Ascending aorta (tissue), 2 donors: ENCODE data around the gene GIGYF2. TPM values are rescaled to one million over a fixed set of nuclear protein-coding genes. Genes with fewer than 3 reads are reported as not detected.

ENCODE experiments used
- DNase-seq, 2 donors: peaks; one replicate each; pipeline ENCODE4 v3.0.0-alpha.2; 2019; ENCODE audit warnings: low spot score in 2 of 2
- H3K27ac ChIP-seq, 2 donors: fragments of 200-600 bp; sonication (generic); one replicate each; pipeline ENCODE4 v1.5.1; 2016 to 2017; ENCODE audit warnings: mild to moderate bottlenecking in 1 of 2
- H3K27me3 ChIP-seq: fragments of 200-600 bp; sonication (generic); one replicate; pipeline ENCODE4 v1.5.1; 2017
- H3K36me3 ChIP-seq, 2 donors: fragments of 200-600 bp; sonication (generic); one replicate each; pipeline ENCODE4 v1.5.1; 2016
- H3K4me1 ChIP-seq, 2 donors: fragments of 200-600 bp; sonication (generic); one replicate each; pipeline ENCODE4 v1.5.1; 2016 to 2017; ENCODE audit warnings: mild to moderate bottlenecking in 1 of 2
- H3K4me3 ChIP-seq, 2 donors: fragments of 200-600 bp; sonication (generic); one replicate each; pipeline ENCODE4 v1.5.1; 2016 to 2017; ENCODE audit warnings: mild to moderate bottlenecking in 1 of 2
- H3K9me3 ChIP-seq, 2 donors: fragments of 200-600 bp; sonication (generic); one replicate each; pipeline ENCODE4 v1.5.1; 2016
- intact Hi-C: fragments of 100-400 bp; cut with DNase I; formaldehyde crosslinking; loops from one replicate; pipeline ENCODE4 v1.15.1; 2023
- total RNA-seq: library from RNA; depleted of rRNA; stranded (reverse); fragments of >200 nt; gene quantifications from one replicate; pipeline ENCODE4 v1.1.0, GENCODE V29; 2016
- TF ChIP-seq, protein P1 (sequence below), 3 experiments: fragments of 200-600 bp in 2 of 3; fragments of 450-650 bp in 1 of 3; sonication (generic) in 2 of 3; IDR thresholded peaks; one replicate each; pipeline ENCODE4 v1.5.1; 2016 to 2019; ENCODE audit warnings: antibody characterized with exemption in 3 of 3, mild to moderate bottlenecking in 1 of 3, moderate library complexity in 1 of 3

The GIGYF2 gene
- total RNA-seq, 1 donor from 2014 or later: 27.5 TPM

DNA sequence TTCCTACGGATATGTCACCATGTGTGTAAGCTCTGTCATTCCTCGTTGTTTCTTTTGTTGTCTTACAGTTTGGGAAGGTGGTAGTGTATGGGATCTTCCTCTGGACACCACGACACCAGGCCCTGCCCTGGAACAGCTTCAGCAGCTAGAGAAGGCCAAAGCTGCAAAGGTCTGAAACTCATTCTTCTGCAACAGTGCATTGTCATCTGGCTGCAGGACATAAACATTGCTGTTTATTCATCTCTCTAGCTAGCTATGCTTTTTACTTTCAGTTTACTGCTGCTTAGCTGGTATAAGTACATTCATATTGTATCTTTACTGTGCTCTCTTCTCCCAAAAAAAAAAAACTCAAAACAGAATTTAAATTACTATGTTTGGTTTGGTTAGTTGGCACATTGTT, 118.4 kb downstream of the GIGYF2 start:
- no peak for DNase-seq
- no peaks in the 10 kb centered on the region for H3K27me3 ChIP-seq
- H3K9me3 ChIP-seq: no peaks in the 10 kb centered on the region
- no peak overlapping the region for H3K27ac ChIP-seq
- intact Hi-C loops: no loop called here
- H3K4me3 ChIP-seq: no peak overlapping the region
- H3K36me3 ChIP-seq: peaks cover 78 to 79% of the 10 kb centered on the region in 2 donors
- TF ChIP-seq, protein P1, sequence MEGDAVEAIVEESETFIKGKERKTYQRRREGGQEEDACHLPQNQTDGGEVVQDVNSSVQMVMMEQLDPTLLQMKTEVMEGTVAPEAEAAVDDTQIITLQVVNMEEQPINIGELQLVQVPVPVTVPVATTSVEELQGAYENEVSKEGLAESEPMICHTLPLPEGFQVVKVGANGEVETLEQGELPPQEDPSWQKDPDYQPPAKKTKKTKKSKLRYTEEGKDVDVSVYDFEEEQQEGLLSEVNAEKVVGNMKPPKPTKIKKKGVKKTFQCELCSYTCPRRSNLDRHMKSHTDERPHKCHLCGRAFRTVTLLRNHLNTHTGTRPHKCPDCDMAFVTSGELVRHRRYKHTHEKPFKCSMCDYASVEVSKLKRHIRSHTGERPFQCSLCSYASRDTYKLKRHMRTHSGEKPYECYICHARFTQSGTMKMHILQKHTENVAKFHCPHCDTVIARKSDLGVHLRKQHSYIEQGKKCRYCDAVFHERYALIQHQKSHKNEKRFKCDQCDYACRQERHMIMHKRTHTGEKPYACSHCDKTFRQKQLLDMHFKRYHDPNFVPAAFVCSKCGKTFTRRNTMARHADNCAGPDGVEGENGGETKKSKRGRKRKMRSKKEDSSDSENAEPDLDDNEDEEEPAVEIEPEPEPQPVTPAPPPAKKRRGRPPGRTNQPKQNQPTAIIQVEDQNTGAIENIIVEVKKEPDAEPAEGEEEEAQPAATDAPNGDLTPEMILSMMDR (IDR thresholded peaks at IDR 0.05): no peak
- H3K4me1 ChIP-seq: no peaks in the 10 kb centered on the region

DNA sequence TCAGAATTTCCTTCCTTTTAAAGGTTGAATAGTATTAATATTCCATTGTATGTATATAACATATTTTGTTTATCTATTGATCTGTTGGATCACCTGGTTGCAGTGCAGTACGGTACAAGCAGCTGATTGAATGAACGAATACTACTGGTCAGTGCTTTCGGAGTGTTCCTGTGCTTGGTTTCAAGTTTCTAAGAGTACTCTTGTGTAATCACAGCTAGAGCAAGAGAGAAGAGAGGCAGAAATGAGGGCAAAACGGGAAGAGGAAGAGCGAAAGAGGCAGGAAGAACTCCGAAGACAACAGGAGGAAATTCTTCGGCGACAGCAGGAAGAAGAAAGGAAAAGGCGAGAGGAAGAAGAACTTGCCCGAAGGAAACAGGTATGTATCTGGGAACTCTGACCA, 119.5 kb downstream of the GIGYF2 start:
- H3K4me3 ChIP-seq: no peak overlapping the region
- H3K4me1 ChIP-seq: no peaks in the 10 kb centered on the region
- no peak overlapping the region for H3K27ac ChIP-seq
- H3K36me3 ChIP-seq: peaks cover 76% of the 10 kb centered on the region in 2 donors
- TF ChIP-seq, protein P1 (IDR thresholded peaks at IDR 0.05): no peak
- intact Hi-C loops: no loop called here
- no peaks in the 10 kb centered on the region for H3K27me3 ChIP-seq
- H3K9me3 ChIP-seq: no peaks in the 10 kb centered on the region
- DNase-seq: no peak

DNA sequence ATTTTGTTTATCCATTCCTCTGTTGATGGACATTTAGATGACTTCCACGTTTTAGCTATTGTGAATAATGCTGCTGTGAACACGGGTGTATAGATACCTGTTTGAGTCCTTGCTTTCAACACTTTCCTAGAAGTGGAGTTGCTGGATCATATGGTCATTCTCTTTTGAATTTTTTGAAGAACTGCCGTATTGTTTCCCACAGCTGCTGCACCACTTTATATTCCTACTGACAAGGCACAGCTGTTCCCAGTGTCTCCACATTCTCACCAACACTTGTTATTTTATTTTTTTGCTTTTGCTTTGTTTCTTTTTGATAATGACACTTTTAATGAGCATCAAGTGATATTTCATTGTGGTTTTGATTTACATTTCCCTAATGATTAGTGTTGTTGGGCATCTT, 120.6 kb downstream of the GIGYF2 start:
- intact Hi-C loops: no loop called here
- DNase-seq: no peak
- Histone ChIP-seq H3K4me1 (no peaks in the 10 kb centered on the region), H3K27ac (no peak overlapping the region), H3K4me3 (no peak overlapping the region), H3K36me3 (peaks cover 65 to 77% of the 10 kb centered on the region in 2 donors), H3K9me3 (no peaks in the 10 kb centered on the region), H3K27me3 (no peaks in the 10 kb centered on the region)
- TF ChIP-seq, protein P1 (IDR thresholded peaks at IDR 0.05): no peak

DNA sequence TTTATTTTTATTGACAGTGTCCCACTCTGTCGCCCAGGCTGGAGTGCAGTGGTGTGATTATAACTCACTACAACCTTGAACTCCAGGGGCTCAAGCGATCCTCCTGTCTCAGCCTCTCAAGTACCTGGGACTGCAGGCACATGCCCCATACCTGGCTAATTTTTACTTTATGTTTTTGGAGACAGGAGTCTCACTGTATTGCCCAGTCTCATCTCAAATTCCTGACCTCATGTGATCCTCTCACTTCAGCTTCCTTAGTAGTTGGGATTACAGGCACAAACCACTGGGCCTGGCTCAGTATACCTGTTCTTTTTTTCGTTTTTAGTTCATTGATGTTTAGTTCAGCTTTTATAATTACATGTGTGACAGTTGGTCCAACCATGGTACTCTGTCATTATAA, 132.9 kb downstream of the GIGYF2 start:
- no peak for DNase-seq
- Histone ChIP-seq H3K4me3 (no peak overlapping the region), H3K27me3 (no peaks in the 10 kb centered on the region), H3K36me3 (peaks cover 48 to 70% of the 10 kb centered on the region in 2 donors), H3K4me1 (no peaks in the 10 kb centered on the region), H3K9me3 (no peaks in the 10 kb centered on the region), H3K27ac (no peak overlapping the region)
- TF ChIP-seq, protein P1 (IDR thresholded peaks at IDR 0.05): no peak
- intact Hi-C loops: no loop called here

DNA sequence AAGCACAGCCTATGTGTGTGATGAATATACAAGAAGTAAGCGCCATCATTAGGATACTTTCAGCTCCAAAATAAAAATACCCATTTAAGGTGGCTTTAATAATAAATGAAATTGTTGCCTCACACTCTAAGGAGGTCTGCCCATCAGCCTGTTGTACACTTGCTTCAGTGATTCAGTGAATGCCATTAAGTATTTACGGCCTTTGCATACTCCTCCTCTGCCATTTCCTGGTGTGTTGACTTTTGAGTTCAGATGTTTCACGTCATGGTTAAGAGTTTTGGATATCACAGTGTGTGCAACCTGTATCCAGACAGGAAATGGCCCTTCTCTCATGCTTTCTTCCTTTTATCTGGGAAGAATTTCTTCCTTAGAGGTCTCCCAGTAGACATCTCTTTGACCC, 134.4 kb downstream of the GIGYF2 start:
- H3K27ac ChIP-seq: no peak overlapping the region
- no peaks in the 10 kb centered on the region for H3K4me1 ChIP-seq
- no peaks in the 10 kb centered on the region for H3K9me3 ChIP-seq
- TF ChIP-seq, protein P1 (IDR thresholded peaks at IDR 0.05): no peak
- DNase-seq: no peak
- H3K4me3 ChIP-seq: no peak overlapping the region
- H3K27me3 ChIP-seq: no peaks in the 10 kb centered on the region
- intact Hi-C loops: no loop called here
- H3K36me3 ChIP-seq: peaks cover 43 to 70% of the 10 kb centered on the region in 2 donors

DNA sequence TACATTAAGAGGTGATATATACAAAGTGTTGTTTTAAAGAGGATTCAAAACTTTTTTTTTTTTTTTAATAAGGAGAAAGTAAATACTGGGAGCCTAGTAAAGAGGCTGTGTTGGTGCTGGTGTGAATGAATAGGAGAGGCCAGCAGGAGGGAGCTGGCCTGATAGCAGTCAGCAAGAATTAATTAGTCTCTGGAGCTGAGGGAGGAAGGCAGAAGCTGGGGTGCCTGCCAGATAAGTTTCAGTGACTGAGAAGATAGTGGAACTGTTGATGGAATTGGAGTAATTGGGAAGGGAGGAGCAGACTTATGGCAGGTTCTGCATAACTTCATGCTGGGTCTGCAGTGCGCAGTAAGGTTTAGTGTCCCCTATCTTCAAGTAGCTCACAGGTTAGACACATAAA, 136.7 kb downstream of the GIGYF2 start:
- intact Hi-C loops: no loop called here

More for the DNA sequence above, 136.7 kb downstream of the GIGYF2 start:
- Histone ChIP-seq H3K4me3 (no peak overlapping the region), H3K4me1 (peaks cover 0 to 2% of the 10 kb centered on the region in 2 donors), H3K9me3 (no peaks in the 10 kb centered on the region), H3K36me3 (peaks cover 49 to 78% of the 10 kb centered on the region in 2 donors), H3K27me3 (no peaks in the 10 kb centered on the region), H3K27ac (no peak overlapping the region)
- no peak for DNase-seq
- TF ChIP-seq, protein P1 (IDR thresholded peaks at IDR 0.05): no peak
